NCI-H524 treated with DMSO at 0.1 percent for 48 hours (cell line): ENCODE measurements around the gene IL1R2.

Experiments used
- DNase-seq: peaks from one replicate; lab custom pipeline; 2025; lab: John Stamatoyannopoulos, UW

IL1R2 gene

DNA sequence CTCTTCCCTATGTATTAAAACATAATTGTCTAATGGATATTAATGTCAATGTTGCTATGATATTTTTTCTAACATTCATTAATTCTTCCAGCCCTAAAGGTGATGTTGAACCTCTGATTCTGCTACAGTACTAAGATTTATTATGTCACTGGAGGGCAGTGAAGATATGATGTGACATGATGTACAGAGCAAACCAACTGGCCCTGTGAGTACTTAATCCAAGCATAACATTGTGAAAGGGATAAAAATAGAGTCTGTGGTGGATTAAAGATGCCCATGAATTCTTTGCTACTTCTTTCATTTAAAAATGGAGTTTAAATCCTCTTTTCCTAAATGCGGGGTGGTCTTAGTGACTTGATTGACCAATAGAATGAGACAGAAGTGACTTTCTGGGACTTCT lies 51.8 kb downstream of the IL1R2 start:
- no peak for DNase-seq

DNA sequence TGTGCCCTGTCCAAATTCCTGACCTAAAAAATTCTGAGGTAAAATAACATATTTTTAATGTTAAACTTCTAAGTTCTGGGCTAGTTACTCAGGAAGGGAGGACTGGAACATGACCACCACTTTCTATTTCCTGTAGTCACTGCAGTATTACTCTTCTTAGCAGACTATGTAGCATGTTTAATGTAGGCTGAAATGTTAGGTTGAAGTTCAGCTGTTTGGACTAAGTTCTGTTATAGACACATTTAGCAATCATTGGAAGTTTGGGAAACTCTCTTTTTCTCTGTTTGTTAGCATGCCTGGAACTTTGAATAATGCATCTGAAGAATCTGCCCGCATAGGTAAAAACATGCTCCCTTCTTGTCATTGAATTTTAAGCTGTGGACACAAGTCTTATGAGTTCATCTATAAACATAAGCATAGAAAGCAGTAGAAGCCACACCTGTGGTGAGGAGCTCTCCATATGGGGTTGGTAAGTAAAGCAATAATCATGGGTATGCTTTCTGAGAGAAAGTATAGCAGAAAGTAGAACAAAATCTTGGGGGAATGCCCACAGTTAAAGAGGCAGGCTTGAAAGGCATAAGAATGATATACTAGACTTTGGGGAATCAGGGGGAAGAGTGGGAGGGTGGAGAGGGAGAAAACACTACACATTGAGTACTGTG lies 52.6 kb downstream of the IL1R2 start:
- DNase-seq = no peak

DNA sequence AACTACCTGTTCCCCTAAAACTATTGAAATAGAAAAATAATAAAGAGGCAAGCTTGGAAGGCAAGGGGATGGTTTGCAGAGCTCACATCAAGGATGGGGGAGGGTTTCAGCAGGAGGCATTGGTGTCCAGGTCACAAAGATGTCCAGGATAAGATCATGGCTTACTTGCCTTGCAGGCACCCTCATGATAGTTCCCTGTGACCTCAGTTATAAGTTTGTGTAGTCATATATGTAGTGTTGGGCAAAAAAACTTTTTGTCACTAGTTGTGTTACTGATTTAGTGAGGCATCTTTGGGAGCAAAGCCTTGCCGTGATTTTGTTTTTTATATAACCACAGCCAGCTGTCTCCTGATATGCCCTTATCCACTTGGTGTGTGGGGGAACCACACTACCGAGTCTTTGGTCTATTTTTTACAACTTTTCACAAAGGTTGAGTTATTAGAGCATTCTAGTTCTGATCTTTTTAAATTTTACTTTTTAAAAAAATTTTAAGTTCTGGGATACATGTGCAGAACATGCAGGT lies 53.3 kb downstream of the IL1R2 start:
- DNase-seq = no peak

DNA sequence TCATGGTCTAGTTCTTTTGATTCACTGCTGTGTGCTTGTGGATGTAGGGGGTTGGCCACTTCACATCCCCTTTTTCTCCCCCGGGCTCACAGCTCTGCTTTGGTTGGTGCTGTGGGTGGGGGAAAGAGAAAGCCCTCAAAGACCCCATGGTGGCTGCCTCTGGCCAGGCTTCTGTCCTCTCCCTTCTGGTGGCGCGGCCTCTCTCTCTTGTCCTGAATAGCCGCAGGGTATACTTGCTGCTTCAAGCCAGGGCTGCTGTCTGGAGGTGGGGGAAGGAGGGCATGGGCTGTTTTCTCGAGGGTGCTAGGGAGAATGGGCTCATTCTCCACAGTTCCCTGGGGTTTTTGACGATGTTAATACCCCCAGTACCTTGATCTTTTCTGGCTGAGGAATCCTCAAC lies 53.9 kb downstream of the IL1R2 start:
- DNase-seq = no peak

DNA sequence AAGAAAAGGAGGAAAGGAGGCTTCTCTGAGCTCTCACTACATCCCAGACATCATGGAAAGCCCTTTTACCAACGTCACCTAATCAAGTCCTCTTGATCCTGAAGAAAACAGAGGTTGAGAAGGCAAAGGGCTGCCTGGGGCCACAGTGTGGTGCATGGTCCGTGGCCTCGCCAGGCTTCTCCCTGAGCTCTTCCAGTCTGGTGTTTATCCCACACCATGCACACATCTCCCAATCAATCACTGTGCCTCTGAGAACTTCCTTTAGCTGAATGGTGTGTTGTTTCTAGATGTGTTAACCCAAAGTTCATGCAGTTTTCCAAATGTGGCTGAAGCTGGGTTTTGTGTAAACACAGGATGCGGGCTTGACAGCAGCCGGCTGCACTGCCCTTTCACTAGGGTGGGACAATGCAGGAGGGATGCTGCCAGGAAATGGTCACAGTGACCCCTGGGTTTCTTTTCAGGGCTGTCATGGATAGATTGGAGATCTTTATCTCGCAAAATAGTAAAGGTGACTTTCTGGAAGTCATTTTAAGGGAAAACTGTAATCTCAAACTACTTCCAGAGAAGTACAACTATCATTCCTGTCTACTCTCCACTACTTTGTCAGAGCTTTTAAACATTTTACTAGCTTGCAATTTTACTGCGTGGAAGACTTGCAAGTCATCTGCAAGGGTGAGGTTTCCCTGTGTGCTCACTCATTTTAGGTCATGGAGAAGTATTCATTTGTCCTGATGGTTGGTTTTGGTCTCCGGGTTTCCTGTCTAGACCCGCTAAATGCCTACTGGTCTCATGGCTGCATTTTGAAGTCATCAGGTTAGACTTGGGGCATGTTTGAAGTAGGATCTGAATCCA lies 54.6 kb downstream of the IL1R2 start:
- DNase-seq = no peak

DNA sequence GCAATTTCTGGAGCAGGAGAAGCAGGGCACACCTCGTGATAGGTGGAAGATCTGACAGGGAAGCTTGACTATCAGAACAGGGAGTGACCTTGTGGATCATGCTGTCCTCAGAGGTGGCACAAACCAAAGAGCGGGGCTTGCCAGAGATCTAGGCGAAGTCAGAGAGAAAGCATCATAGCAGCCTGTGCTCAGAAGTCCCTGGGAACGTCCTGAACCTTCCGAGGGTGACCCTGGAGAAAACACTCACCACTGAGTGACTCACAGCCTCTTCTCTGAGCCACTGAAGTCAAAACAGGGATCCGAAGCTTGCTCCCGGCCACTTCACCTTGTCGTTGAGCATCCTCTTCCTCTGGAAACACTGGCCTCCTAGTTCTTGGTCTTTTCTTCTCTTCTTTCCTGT lies 56.7 kb downstream of the IL1R2 start:
- DNase-seq = no peak

DNA sequence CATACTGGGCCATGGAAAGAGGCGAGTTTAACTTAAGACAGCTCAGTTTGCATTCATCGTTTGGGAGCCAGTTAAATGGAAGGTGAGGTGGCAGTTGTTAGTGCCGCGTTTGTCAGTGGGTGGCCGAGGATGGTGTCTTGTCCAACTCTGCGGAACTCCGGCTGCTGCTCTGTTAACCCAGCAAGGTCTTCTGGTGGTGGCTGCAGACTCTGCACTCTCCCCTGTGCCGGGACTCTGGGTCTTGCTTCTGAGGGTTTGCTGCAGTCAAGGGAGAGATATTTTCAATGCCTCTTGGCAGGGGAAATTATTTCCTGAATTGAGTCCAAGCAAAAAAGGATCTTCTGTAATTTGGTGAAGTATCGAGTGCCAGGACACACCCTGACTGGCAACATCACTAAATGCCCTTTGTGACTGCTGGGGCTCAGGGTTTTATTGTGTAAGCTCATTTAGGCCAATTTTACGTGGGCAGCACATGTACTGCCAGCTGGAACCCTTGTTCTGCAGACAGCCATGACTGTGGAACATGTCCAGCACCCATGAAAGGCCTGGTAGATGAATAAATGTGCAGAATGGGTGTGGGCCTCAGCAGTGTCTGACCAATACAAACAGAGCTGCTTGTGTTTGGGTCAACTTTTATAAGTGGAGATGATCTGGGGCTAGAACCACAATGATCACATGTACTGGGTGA lies 58.1 kb downstream of the IL1R2 start:
- no peak for DNase-seq

DNA sequence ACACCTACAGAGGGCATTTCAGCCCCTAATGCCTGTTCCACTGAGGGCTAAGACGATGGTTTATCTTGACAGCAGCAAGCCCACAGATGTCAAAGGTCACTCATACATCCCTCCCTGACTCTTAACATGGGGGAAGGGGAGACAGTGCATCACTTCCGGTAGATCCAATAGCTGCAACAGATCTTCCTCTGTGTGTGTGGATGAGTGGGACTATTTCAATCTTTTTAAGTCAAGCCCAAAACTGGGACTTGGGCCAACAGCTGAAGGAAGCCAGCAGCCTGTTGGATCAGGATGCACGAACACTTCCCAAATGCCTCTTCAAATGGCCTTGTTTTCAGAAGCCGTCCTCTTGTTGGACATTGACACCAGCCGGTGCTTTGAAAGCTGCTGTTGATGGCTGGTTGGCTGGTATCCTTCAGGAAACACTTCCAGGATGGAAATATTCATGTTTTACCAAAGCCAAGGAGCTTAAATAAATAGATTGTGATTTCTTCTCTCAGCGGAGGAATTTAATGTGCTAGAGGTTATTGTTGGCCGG lies 59.2 kb downstream of the IL1R2 start:
- DNase-seq = no peak

DNA sequence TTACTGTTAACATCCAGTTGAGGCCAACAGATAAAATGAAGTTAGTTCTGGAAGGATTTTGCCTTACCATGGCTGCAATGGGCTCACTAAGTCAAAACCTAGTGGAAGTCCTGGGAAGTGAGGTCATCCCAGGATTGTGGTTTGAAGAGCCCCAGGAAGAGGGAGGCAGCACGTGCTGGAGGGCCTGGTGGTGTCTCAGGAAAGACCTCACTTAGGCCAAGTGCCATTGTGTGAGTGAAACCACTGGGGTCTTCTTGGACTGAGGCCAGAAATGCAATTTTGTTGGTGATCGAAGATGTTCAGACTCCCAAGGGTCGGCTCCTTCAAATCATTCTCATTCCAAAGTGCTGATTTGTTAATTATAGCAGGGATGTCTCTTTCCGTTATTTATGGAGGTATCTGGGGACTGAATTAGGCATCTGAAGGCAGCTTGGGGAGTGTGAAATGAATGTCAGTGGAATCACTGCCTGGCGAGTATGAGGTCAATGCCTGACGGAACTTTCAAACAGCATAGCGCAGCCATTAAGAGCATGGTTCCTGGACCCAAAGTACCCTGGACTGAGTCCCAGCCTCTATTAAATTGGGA lies 60.0 kb downstream of the IL1R2 start:
- DNase-seq = no peak

DNA sequence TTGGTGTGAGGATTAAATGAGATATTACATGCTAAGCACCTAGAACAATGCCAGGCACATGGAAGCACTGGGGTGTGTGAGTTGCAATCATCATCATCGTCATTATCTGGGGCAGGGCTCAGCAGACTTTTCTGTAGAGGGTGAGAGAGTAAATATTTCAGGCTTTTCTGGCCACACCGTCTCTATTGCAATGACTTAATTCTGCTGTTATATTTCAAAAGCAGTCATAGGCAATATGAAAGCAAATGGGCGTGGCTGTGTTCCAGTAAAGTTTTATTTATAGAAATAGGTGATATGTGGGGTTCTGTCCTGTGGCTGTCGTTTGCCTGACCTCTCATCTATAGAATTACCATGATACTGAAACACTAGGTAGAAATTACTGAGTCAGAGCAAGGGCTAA lies 60.6 kb downstream of the IL1R2 start:
- no peak for DNase-seq

DNA sequence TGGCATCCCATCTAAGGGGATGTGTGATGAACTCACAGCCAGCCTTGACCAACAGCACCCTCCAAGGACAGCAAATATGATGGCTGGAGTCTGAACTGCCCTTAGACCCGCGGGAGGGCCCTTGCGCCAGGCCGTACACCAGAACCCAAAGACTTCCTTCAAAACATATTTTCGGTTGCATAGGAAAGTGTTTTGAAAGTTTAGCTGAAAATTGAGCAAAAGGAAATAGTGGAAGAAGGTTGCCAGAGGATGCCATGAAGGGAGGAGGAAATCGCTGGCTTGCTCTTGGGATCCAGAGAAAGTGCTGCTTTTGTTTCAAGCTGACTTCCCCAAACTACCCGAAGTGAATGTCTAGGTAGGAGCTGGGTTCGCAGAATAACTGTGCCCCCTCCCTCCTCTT lies 61.3 kb downstream of the IL1R2 start:
- no peak for DNase-seq

DNA sequence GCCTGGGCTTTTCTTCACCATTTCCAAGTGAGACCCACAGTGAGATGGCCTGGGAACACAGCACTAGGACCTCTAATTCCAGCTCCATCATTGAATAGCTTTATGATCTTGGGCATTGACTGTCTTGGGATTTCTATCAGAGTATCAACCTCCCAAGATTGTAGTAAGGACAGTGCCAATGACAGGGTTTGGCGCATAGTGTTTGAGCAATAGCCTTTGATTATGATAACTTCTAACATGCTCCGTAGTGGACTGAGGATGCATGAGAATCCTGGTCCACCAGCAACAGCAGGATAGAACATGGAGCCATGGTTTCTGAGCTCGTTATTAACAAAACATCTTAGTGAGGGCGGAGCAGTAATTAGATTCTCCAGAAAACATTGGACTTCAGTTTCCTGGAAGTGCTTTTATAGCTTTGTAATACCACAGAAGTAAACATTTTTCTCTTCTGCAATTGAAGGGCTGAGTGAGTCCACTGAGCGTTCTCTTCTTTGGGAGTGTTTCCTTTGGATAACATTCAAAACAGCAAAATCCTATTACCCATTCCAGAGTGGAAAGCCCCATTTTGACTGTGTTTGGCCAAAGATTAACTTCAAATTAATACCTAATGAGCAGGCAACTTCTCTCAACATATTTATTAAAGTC lies 63.7 kb downstream of the IL1R2 start:
- no peak for DNase-seq

DNA sequence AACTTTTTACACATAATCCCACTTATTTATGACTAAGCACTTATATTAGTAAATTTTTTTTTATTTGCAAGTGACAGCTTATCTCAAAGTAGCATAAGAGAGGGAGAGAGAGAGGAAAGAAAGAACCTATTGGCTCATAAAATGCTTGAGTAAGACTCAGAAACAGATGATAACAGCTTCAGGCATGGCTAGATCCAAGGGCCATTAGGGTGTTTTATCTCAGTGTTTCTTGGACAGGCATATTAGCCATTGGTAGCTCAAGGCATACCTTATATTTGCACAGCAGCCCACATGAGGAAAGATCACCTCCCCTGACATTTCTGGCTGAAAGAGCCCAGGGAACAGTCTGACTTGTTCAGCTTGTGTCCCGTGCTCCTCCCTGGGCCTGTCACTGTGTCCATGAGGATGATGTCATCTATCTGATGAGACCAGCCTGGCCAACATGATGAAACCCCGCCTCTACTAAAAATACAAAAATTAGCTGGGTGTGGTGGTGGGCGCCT lies 64.4 kb downstream of the IL1R2 start:
- no peak for DNase-seq

DNA sequence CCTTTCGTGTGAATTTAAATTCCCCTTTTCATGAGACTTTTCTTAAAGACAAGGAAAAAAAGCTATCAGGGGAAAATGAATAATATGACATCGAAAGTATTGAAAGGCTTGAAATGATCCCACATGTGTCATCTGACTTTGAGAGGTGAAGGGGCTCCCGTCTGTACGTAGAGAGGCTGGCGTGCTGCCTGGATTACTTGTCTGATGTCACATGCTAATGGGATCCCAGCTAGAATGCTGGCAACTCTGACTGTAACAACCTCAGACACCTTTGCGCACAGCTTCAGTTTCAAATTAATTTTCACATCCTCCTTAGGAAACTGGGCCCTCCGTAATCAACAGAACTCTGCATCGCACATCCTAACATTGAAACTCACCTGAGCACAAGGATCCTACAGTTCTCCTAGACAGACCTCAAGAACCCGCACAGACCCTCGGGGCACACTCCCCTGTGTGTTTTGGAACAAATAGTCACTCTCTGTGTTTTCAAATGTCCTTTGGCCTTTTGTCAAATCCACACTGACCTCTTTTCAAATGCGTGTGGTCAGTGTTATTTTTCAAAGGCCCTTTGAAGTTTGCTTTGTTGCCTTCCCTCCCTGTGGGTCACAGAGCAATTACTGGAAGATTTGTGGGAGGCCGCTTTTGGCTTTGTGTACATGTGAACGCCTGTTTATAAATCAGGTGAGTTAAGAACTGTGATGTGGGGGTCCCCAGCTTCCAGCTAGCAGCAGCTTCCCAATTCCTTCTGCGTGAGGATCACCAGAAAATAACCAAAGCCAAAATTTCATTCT lies 65.9 kb downstream of the IL1R2 start:
- no peak for DNase-seq

DNA sequence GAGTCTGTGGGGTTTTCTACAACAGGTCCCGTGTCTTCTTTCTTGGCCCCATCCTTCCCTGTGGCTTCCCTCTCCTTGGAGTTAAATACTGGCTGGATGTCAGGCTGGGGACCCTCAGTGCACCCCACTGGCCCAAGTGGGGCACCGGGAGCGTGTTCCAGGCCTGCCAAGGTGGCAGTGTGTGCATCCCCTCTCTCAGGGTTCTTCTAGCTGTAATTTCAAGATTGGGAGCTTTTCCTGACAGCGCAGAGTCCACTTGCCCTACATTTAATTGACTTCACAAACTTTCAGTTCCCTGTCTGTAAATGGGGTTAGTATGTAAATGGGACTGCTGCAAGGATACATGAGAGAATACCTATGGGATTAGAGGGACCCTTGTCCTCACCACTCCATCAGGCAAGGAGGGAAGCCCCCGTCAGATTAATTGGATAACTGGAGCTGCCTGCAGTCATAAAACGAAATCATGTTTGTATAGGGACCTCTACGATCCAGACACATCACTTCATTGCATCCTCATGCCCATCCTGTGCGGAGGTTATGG lies 66.6 kb downstream of the IL1R2 start:
- DNase-seq = no peak

DNA sequence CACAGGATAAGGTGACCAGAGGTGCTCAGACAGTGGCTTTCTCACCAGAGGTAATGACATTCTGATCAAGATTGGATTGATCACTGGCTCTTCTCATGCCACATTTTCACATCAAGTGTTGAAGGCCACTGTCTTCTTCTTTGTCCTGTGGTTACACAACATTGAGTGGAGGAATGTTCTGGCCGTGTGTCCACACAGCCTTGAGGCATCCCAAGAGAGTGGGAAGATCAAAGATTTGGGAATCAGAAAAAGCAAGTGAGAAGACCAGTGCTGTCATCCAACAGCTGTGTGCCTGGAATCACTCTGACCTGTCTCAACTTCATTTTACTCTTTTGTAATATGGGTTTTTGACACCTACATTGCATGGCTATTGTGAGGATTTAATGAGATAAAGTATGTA lies 67.4 kb downstream of the IL1R2 start:
- no peak for DNase-seq

DNA sequence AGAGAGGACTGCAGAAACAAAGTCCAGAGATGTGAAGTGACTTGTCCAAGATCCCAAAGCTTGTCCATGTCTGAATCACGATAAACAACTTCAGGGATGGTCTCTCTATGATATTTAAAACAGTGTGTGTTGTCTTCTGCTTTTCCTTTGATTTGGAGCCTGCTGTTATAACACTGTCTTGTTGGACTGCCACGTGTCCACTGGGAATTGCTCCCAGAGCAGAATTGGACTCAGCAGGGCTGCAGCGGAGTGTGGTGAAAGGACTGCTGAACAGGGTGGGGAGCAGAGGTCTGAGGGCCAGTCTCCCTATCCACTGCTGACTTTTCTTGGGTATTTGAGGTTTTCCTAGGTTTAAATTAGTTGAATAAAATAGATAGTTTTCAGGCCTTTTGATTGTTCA lies 68.3 kb downstream of the IL1R2 start:
- no peak for DNase-seq

DNA sequence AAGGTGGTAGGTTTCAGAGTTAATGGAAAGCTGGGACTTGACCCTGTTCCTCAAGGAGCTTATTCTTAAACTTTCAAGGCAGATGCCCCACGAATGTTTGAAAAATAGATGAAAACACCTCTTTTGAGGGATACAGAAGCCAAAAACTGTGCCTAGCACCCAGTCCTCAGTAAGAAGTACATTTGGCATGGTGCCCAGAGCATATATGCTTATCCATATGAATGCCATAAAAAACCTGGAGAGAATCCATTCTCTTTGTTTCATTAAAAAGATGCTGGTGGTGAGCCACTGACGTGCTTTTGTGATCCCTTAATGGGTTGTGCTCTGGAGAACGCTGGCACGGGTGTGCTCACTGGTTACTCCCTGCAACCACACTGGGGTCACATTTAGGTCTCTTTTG lies 69.0 kb downstream of the IL1R2 start:
- no peak for DNase-seq

DNA sequence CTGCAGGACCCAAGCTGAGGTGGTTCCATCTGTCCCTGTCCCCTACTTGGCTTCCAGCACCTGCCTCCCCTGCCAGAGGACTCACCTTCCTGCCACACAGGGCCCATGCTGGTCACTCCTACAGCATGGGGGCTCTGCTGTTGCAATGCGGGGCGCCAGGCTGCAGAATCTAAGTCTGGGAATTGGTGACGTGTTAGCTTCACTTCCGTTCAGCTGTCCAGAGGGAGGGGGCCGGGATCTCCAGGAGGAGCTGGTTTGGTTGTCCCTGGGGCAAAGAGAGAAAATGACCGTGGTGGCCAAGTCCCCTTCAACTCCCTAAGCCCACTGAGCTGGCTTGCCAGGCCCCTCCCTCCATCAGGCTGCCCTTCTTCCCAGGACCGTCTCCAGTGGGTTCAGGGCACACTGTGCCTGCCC lies 69.5 kb downstream of the IL1R2 start:
- DNase-seq = no peak
